HuH-7.5 (cell line): ENCODE results near the gene ZSCAN22.
A peak's percentile ranks its signal among the peaks of the same experiment; 100 is the strongest.
"Not testable (repeated sequence)": the region's sequence is repeated elsewhere in the genome, so short reads cannot be mapped to it uniquely, and the experiment has no call there.

Experiments
- DNase-seq: peaks from one replicate; pipeline ENCODE4 v3.0.0; 2011; ENCODE audit warnings: low spot score

The ZSCAN22 gene

DNA sequence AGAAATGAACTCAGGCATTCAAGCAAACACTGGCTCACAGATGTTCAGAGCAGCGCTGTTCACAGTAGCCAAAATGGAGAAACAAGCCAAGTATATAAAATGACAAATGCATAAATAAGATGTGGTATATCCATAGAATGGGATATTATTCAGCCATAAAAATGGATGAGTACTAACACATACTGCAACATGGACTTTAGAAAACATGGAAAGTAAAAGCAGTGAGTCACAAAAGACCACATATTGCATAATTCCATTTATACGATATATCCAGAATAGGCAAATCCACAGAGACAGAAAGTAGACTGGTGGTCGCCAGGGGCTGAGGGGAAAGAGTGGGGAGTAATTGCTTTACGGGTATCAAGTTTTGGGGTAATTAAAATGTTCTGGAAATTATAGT lies 47.4 kb downstream of the ZSCAN22 start:
- DNase-seq = no peak

DNA sequence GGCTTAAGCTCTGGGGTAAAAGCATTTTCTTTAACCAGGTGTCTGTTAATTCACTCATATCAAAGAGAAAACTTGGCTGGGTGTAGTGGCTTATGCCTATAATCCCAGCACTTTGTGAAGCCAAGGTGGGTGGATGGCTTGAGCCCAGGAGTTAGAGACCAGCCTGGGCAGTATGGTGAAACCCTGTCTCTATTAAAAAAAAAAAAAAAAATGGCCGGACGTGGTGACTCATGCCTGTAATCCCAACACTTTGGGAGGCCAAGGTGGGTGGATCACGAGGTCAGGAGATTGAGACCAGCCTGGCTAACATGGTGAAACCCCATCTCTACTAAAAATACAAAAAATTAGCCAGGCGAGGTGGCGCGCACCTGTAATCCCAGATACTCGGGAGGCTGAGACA lies 49.9 kb downstream of the ZSCAN22 start:
- DNase-seq = not testable (repeated sequence)

DNA sequence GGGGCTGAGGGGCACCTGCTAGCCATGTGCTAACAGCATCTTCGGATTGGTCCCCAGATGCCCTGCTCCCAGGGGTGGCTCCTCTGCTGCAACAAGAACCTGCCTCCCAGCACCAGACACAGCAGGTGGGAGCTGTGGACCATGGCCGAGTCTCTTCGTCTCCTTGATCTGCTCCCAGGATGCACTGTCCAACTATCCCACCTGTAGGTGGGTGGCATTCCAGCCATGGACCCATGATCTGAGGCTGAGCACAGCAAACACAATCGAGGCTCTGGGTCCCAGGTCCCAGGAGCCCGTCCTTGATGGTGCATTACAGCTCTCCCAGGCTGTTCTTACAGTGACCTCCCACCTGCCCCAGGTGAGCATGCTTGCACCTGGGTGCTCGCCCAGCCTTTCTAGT lies 52.5 kb downstream of the ZSCAN22 start:
- DNase-seq = no peak

DNA sequence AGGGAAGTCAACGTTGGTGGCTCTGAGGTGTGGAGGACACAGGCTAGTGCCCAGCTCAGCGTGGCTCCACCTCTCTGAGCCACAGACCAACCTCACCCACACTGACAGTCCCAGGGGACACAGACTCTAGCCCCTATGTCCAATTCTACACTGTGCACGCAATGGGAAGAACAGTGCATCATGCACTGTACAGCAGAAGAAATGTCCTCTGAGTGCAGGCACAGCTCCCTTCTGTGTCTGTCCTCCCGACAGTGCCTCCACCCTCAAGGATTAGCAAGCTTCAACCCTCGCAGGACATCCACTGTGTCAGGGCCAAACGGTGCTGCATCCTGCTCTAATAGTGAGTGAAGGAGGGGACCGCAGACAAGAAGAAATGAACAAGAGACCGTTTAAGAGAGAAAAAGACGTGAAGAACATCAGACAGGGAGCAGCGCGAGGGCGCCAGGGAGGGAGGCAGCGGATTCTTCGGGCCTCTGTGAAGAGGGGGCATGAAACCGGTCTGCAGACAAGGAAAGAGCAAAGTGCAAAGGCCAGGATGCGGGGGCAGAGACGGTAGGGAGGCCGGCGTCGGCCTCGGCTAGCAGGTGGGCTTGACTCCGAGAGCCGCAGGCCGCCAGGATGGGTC lies 53.4 kb downstream of the ZSCAN22 start:
- no peak for DNase-seq

DNA sequence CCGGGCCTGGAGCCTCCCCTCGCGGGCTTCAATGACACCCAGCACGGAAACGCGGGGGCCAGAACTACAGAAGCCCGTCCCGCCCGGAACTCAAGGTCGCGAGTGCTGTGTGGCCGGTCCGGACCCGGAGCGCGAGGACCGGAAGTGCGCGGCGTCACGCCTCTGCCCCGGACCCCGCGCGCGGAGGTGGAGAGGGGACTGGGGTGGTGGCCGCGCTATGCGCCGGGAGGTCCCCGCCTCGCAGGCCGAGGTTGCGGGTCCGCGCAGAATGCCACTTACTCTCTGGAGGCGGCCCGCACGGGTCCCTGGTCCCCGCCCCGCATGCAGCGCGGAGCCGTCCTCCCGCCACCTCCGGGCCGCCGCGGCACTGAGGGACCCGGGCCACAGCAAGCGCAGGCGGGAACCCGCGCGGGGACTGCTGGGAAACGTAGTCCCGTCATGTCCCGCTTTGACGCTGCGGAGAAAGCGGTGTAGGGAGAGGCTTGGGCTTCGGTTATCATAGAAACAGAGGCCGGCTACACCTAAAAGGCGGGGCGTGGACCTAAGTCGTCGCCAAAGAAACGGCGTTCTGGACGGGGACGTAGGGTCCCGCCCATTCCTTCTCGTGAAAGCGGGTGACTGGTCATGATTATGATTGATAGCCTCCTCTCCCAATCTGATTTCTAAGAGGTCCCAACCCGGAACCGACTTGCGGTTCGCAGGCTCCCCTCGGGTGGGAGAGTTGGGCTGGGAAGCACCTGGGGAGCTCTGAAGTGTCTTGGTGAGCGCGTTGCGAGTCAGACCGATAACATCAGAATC lies 54.1 kb downstream of the ZSCAN22 start, which contains the start of gene ZNF837:
TSS of gene ZNF837 (minus strand) at position 369 of the 798 bp plus-strand sequence. CDS start 11,698 bp downstream, outside the sequence.
- peak; percentile 97 for DNase-seq

DNA sequence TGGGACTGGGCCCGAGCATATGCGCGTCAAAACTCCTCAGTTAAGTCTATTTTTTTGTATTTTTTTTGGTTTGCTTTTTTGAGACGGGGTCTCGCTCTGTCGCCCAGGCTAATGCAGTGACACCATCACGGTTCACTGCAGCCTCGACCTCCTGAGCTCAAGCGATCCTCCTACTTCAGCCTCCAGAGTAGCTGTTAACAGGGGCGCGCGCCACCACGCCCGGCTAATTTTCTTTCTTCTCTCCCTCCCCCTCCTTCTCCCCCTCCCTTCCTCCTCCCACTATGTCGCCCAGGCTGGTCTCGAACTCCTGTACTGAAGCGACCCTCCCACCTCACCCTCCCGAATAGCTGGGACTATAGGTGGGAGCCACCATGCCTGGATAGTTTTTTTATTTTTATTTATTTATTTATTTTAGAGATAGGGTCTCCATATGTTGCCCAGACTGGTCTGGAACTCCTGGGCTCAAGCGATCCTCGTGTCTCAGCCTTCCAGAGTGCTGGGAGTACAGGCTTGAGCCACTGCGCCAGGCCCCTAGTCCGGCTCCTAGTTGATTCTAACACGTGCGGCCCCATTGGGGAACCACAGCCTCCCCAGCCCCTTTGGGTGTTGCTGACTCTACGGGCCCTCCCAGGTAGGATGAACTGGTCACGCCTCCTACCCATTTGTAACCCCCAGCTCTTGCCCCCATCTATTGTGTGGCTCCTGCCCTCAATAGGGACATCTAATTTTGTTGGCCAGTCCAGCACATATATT lies 54.8 kb downstream of the ZSCAN22 start:
- no peak for DNase-seq

DNA sequence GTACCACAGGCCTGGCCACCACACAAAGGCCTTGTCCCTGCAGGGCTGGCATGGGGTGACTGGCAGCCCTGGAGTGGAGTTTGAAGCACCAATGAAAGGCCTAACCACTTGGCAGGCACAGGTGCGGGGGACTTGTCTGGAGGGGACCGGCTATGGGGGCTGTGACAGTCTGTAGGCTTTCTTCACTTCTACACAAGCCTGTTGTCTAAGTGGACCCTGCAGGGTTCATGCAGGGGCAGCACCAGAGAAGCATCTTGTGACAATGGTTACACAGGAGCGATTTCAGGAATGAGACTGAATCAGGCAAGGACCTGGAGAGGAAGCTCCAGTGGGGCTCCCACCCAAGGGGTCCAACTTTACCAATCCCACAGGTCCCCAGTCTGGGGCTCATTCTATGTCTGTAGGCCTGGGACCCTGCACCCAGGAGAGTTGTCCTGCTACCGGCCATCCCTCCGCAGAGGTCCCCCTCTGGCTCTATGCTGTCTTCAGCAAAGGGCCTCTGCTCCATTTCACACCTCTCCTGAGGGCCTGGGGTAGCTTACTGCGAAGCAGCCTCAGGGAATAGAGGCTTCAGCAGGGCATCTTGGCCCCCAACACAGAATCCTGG lies 56.3 kb downstream of the ZSCAN22 start:
- DNase-seq = no peak

DNA sequence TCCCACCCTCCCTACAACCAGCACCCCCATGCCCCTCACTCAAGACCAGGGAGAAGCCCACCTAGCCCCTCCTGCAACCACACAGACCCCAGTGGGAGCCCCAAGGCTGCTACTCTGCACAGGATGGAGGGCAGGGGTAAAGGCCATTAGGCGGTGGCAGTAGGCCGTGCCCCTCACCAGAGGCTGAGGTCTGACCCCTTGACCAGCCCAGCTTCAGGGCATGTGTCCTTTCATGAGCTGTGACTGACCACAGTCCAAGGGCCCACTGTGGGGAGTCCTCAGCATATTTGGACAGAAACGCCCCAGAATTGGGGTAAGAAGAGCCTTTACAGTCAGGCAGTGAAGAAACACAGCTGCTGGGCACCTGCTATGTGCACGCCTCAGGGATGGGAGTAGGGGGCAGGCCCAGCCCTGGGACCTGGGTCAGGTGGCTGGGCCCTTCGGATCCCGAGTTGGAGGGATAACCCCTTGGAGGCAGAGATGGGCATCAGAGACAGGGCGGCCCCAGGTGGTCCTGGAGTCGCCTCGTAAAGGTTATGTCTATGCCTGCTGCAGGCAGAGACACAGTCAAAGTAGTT lies 58.6 kb downstream of the ZSCAN22 start:
- no peak for DNase-seq

DNA sequence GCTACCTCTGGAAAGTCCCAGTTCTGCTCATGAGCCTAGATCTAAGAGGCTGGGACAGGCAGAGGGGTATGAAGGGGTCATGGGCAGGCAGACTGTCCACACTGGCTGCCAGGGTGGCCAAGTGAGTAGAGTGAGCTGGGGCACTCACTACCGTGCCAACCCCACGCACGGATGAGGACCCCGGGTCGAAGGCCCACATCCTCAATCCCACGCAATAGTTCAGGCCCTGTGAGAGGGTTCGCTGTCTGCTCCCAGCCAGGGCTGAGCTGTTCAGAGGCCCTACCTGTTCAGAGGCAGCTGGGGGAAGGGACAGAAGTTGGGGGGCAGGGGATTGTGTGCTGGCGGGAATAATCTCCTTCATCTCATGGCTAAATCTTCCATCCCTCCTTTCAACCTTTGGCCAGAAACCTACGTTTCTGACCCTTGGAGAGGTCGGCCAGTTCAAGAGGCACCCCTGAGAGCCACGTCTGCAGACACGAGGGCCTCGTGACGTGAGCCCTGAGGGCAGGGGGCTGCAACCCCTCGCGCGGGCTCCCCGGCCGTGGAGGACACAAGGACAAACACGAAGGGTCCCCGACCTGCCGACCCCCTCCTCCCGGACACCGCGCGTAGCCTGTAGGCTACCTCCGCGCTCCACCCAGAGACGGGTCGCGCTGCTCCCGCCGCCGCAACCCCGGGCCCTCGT lies 59.2 kb downstream of the ZSCAN22 start:
- DNase-seq = no peak

DNA sequence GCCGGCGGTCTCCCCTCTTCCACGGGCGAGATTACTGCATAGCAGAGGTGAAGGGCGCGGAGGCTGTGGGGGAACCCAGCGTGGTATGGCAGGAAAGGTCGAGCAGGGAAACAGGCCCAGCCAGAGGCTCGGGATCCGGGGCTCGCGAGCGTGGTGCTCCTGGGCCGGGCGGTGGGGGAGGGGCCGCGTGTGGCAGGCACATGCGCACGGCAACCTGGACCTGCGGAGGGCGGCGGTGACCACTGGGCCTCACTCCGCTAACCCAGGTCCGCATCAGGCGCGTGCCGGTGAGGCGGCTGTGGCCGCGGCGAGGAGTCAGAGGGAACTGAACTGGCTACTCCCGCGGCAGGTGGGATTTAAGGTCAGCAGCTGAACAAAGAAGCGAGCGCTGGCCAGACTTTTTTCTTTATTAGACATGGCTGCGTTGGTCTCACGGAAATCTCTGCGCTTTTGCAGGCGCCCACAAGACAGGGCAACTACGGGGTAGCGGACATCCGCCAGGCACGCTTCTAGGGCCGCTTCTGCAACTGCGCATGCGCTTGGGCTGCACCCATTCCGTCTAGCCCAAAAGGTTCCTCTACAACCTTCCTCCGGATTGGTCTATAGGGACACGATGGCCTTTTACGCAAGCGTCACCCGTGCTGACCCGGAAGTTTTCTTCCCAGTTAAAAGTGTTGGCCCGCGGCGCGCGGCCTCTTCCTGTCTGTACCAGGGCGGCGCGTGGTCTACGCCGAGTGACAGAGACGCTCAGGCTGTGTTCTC lies 60.0 kb downstream of the ZSCAN22 start, which contains the start of gene RPS5:
TSS of gene RPS5 (plus strand) at position 694 of the 762 bp plus-strand sequence. CDS start 869 bp downstream, outside the sequence.
- peak; percentile 99 for DNase-seq

DNA sequence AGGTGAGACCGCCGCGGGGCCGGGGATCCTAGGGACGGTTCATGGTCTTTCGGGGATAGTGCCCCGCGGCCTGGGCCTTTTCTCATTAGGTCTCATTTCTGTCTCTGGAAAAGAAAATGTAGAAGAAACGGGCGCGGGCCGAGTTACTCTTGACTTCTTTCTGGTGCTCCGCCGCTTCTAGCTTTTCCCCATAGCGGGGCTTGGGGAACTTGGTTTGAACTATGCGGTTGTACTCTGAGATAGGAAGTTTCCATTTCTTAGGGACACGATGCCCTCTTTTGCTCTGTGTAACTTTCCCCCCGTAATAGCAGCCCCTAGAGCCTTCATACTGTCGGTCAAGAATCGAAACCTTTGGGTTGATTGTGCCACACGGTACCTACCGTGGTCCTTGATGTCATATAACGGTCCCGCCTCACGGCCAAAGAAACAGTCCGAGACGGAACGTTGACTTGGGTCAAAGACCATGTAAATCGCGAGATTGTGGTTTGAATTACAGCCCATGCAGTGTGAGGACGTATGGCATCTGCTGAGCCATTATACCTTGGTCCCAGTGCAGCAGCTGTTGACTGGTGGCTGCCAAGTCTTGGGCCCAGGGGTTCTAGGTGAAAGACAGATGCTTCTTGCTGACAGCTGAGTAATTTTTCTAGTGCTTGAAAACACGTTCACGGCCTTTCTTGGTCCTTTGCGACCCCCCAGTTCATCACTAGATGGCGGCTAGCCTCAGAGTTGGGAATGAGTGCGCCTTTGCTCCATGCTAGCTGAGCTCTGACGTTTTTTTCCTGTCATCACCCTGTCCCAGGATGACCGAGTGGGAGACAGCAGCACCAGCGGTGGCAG lies 60.8 kb downstream of the ZSCAN22 start:
- DNase-seq = no peak

DNA sequence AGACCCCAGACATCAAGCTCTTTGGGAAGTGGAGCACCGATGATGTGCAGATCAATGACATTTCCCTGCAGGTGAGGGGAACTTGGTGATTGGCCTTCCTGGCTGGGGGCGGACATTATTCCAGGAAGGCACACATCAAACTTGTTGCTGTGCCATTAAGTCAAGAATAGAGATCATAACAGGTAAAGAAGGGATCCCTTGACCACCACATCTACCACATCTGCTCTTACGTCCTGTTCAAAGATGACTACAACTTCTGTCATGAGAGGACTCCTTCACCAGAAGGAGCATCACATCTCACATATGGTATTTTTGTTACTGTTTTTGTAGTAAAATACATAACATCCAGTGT lies 61.4 kb downstream of the ZSCAN22 start:
- DNase-seq = no peak
